D721Med (cell line): ENCODE measurements around the gene ANKRD40.

Experiments used
- DNase-seq: peaks from one replicate; pipeline ENCODE4 v3.0.0; 2011; ENCODE audit warnings: low spot score; ENCODE audit not compliant: insufficient read length
- FAIRE-seq: peaks from 2 replicates; lab custom pipeline; 2011; peaks lifted over from hg19 to GRCh38; lab: Jason Lieb, UNC
- TF ChIP-seq, protein P1 (sequence below): IDR thresholded peaks from 2 replicates; pipeline ENCODE4 v1.5.1; 2012; ENCODE audit warnings: mild to moderate bottlenecking, control low read depth; ENCODE audit not compliant: insufficient read depth; ENCODE audit errors: missing control alignments

ANKRD40 gene

DNA sequence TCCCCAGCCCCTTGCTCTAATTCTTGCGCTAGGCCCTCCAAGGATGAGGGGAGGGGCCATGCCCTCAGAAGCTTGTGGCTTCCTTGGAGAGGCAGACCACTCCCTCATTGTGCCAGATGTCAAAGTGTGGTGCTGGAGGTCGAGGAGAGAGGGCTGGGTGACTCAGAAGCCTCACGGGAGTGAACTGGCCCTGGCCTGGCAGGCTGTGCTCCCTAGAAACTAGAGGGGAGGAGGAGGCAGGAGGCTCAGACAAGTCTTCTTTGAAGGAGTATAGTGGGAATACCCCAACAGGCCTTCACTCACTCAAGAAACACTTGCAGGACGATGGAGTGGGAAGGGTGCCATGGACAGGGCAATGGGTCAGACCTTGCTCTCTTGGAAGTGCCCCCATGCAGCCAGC is 18.5 kb downstream of the ANKRD40 start:
- FAIRE-seq = no peak
- DNase-seq = no peak

DNA sequence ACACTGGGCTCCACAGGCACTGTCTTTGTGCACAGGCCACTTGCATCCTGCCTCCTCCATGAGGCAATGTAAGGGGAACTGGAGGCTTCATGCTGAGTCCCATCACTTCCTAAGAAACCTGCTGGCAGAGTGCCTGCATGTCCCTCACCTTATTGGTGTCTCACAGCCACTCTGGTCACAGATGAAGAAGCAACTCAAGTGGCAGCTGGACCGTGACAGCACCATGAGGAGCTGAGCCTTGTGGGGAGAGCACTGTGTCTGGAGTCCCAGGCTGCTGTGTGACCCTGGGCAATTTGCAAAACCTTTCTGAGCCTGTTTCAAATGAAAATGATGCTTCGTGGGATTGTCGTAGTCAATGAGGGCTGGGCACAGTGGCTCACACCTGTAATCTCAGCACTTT is 19.5 kb downstream of the ANKRD40 start:
- FAIRE-seq (no peak), DNase-seq (no peak)
- TF ChIP-seq, protein P1, sequence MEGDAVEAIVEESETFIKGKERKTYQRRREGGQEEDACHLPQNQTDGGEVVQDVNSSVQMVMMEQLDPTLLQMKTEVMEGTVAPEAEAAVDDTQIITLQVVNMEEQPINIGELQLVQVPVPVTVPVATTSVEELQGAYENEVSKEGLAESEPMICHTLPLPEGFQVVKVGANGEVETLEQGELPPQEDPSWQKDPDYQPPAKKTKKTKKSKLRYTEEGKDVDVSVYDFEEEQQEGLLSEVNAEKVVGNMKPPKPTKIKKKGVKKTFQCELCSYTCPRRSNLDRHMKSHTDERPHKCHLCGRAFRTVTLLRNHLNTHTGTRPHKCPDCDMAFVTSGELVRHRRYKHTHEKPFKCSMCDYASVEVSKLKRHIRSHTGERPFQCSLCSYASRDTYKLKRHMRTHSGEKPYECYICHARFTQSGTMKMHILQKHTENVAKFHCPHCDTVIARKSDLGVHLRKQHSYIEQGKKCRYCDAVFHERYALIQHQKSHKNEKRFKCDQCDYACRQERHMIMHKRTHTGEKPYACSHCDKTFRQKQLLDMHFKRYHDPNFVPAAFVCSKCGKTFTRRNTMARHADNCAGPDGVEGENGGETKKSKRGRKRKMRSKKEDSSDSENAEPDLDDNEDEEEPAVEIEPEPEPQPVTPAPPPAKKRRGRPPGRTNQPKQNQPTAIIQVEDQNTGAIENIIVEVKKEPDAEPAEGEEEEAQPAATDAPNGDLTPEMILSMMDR = no peak

More for the DNA sequence above, 18.5 kb downstream of the ANKRD40 start:
- TF ChIP-seq, protein P1 = no peak

DNA sequence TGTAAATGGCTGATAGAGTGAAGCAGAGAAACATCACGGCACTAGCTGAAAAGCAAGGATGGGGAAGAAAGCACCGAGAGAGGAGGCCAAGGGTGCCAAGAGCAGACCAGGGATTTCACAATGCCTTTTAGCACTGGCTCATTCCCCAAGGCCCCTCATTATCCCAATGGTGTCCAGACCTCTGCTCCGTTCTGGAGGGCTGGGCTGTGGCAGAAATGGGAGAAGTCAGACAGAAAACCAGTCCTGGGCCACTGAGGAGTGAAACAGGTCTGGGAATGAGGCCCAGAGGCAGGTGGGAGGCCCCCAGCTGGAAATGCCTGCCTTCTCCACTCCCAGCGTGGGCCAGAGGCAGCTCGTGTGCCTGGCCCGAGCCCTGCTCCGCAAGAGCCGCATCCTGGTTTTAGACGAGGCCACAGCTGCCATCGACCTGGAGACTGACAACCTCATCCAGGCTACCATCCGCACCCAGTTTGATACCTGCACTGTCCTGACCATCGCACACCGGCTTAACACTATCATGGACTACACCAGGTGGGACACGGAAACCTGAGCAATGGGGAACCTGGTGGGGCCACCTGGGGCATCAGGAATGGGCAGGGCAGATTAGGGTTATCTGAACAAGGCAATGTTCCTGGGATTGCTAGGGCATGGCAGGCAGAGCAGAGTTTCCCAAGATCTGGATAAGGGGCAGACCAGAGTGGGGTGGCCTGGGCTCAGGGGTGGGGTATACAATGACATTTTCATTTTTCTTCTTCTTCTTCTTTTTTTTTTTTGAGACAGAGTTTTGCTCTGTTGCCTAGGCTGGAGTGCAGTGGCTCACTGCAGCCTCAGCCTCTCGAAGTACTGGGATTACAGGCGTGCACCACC is 20.3 kb downstream of the ANKRD40 start:
- no peak for DNase-seq
- FAIRE-seq = no peak
- TF ChIP-seq, protein P1 = no peak

DNA sequence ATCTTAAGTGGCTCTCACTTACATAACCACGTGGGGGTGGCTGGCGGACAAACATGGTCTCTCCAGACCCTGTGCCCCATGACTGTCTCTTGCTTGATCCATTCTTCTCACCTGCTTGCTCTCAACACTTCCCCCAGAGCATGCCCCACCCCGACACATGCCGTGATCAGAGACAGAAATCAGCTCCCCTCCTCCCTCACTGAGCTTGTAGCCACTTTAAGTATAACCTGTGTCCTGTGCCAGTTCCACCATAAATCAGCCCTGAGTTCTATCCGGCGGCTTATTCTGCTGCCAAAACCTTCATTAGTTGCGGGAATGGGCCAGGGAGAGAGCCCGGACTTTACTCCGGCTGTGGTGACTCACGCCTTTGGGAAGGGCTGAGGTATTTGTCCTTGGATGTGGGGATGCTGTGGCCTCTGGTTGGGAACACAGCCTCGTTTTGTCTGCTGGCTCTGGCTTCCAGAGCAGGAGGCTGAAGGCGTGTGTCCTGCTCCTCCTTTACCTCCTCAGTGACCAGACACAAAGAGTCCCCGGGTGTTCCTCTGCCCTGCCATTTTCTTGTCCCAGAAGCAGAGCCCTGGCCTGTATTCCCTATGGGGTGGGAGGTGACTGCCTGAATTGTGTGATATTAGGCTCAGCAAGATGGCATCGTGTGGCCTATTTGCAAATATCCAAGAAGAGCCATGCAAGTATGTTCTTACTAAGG is 21.1 kb downstream of the ANKRD40 start:
- no peak for DNase-seq
- TF ChIP-seq, protein P1 = no peak
- FAIRE-seq = no peak

DNA sequence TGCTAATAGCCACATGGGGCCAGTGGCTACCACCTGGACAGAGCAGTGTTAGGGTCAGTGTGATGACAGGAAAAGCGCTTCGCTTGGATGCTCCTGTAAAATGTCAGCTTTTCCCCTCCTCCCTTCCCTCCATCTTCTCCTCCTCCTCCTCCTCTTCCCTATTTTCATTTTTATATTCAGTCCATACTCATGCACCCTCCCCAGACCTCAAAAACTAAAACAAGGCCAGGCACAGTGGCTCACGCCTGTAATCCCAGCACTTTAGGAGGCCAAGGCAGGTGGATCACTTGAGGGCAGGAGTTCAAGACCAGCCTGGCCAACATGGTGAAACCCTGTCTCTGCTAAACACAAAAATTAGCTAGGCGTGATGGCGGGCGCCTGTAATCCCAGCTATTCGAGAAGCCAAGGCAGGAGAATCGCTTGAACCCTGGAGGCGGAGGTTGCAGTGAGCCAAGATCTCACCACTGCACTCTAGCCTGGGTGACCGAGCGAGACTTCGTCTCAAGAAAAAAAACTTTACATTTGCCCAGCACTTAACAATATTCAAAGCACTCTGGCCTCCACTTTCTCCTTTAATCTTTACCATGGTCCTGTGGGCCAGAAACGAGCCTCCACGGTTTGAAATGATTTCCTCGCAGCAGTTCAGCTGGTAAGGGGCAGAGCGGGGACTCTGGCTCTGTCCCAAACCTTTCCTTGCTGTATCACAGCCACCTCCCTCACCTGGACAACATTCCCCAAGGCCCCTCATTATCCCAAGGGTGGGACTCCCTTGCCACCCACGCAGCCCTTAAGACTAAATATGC is 21.8 kb downstream of the ANKRD40 start:
- DNase-seq = no peak
- TF ChIP-seq, protein P1 = no peak
- no peak for FAIRE-seq

DNA sequence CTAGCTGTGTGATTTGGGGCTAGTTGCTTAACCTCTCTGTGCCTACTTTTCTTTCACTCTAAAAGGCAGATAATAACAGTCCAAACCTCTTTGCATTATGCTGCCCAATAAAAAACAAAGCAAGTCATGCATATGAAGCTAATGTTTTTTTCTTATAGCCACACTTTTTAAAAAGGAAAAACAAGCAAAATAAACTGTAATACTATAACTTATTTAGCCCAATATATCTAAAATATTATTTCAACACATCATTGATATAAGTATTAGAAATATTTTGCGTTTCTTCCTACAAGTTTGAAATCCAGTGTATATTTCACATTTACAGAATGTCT is 22.4 kb downstream of the ANKRD40 start:
- FAIRE-seq (no peak), DNase-seq (no peak)
- TF ChIP-seq, protein P1 = no peak
